GM19463 (cell line): ENCODE results near the gene PNPLA1.

ENCODE experiments used
- ATAC-seq: cut with Tn5 transposase; IDR thresholded peaks from one replicate; pipeline ENCODE4 v1.9.1; 2021; ENCODE audit warnings: mild to moderate bottlenecking, moderate library complexity; ENCODE audit not compliant: unreplicated experiment

The PNPLA1 gene

DNA sequence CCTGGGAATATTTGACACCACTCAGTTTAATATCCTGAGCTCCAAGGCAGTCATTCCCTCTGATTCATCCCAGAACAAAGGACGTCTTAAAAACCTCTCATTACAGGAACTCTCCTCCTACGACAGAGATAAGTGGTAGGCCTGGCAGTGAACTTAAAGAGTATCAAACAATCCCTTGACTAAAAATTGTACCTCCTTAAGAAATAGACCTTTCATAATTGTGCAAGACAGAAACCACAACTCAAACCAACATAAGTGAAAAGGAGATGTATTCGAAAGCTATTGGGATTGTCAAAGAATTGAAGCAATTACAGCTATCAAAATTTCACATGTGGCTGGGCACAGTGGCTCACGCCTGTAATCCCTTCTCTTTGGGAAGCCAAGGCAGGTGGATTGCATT lies 86.0 kb downstream of the PNPLA1 start:
- no peak for ATAC-seq

- ATAC-seq: no peak
Measured at GRCh38 chr6:36357872-36358225, 88.0 kb downstream of the PNPLA1 start.
